Endothelial cell of umbilical vein (primary cell): ENCODE data around the gene LCMT2. TPM values are rescaled to one million over a fixed set of nuclear protein-coding genes. Genes with fewer than 3 reads are reported as not detected.

Experiments used
- BruUV-seq: library from RNA; stranded (reverse); fragments of 400-500 nt; replicated peaks from 2 replicates; lab custom pipeline; 2021; lab: Mats Ljungman, UMichigan
- CTCF ChIA-PET: fragments of 300-600, 350-600 bp; sonication (Branson Sonifier 250); formaldehyde crosslinking; loops from one replicate; lab custom pipeline; 2021; ENCODE audit warnings: antibody characterized with exemption, inconsistent platforms; lab: Charles Lee
- POLR2A ChIA-PET: fragments of 300-600, 350-600 bp; sonication (Branson Sonifier 250); formaldehyde crosslinking; loops from one replicate; lab custom pipeline; 2021; ENCODE audit warnings: antibody characterized with exemption, inconsistent platforms; lab: Charles Lee
- DNase-seq: peaks from one replicate; pipeline ENCODE4 v3.0.0-alpha.2; 2011; ENCODE audit warnings: low read depth, low spot score
- FAIRE-seq: peaks from 2 replicates; lab custom pipeline; 2011; peaks lifted over from hg19 to GRCh38; lab: Jason Lieb, UNC
- H2AFZ ChIP-seq: 2 replicates; pipeline ENCODE4 v1.6.0; 2012; ENCODE audit warnings: low read depth, low read length, control low read depth, inconsistent platforms
- H3K27ac ChIP-seq: 2 replicates; pipeline ENCODE4 v1.5.1; 2011; ENCODE audit warnings: low read depth, mild to moderate bottlenecking, control low read depth, low read length, moderate library complexity; ENCODE audit not compliant: insufficient read depth
- H3K27me3 ChIP-seq, 2 experiments: 2 replicates each; pipeline versions ENCODE4 v1.6.0 to v1.6.1; 2011; ENCODE audit warnings: low read length in 2 of 2, mixed read lengths in 1 of 2; ENCODE audit not compliant: control insufficient read depth in 2 of 2, insufficient read depth in 2 of 2
- H3K36me3 ChIP-seq, 2 experiments: 2 replicates in 1 of 2; 3 replicates in 1 of 2; pipeline ENCODE4 v1.5.1; 2011; ENCODE audit warnings: low read length in 2 of 2, mild to moderate bottlenecking in 1 of 2, moderate library complexity in 1 of 2; ENCODE audit not compliant: control insufficient read depth in 2 of 2, insufficient read depth in 2 of 2; ENCODE audit errors: extremely low read depth in 1 of 2
- H3K4me1 ChIP-seq: 3 replicates; pipeline ENCODE4 v1.5.1; 2011; ENCODE audit warnings: mild to moderate bottlenecking, low read length; ENCODE audit not compliant: control insufficient read depth, insufficient read depth; ENCODE audit errors: extremely low read depth
- H3K4me2 ChIP-seq: 2 replicates; pipeline ENCODE4 v1.6.1; 2011; ENCODE audit warnings: low read length, control low read depth, mixed read lengths; ENCODE audit not compliant: insufficient read depth
- H3K4me3 ChIP-seq, 3 experiments: fragments of 200-600 bp in 1 of 3; sonication (generic), shearing (Covaris generic) in 1 of 3; replicated peaks in 1 of 3; 2 replicates each; pipeline ENCODE4 v1.5.1; 2011 to 2016; ENCODE audit warnings: control low read depth in 3 of 3, low read length in 3 of 3, mild to moderate bottlenecking in 2 of 3, inconsistent platforms in 1 of 3, low read depth in 1 of 3, moderate library complexity in 1 of 3; ENCODE audit not compliant: insufficient read depth in 1 of 3
- H3K79me2 ChIP-seq: 2 replicates; pipeline ENCODE4 v1.6.0; 2012; ENCODE audit warnings: low read length, inconsistent platforms; ENCODE audit not compliant: control insufficient read depth, insufficient read depth
- H3K9ac ChIP-seq: replicated peaks from 2 replicates; pipeline ENCODE3; 2011; ENCODE audit warnings: low read length, control low read depth; ENCODE audit not compliant: insufficient read depth; ENCODE audit errors: extremely low read depth
- H3K9me1 ChIP-seq: replicated peaks from 3 replicates; pipeline ENCODE4 v1.6.0; 2011; ENCODE audit warnings: mild to moderate bottlenecking, low read length; ENCODE audit not compliant: control insufficient read depth, insufficient read depth; ENCODE audit errors: extremely low read depth
- H3K9me3 ChIP-seq: replicated peaks from 2 replicates; pipeline ENCODE4 v1.5.1; 2012; ENCODE audit warnings: low read length, inconsistent platforms; ENCODE audit not compliant: control insufficient read depth, insufficient read depth
- H4K20me1 ChIP-seq: replicated peaks from 2 replicates; pipeline ENCODE3; 2011; ENCODE audit warnings: mild to moderate bottlenecking, low read length; ENCODE audit not compliant: control insufficient read depth, insufficient read depth; ENCODE audit errors: extremely low read depth
- EZH2 ChIP-seq: IDR thresholded peaks from 2 replicates; pipeline ENCODE4 v1.6.1; 2012; ENCODE audit warnings: borderline replicate concordance, low read depth, mild to moderate bottlenecking, moderate library complexity, low read length, inconsistent platforms; ENCODE audit not compliant: severe bottlenecking
- GATA2 ChIP-seq: IDR thresholded peaks from 2 replicates; pipeline ENCODE4 v1.7.0; 2011; ENCODE audit warnings: low read depth, mild to moderate bottlenecking, moderate library complexity, mixed read lengths, low read length; ENCODE audit not compliant: insufficient read length, insufficient read depth
- JUN ChIP-seq: IDR thresholded peaks from 2 replicates; pipeline ENCODE4 v1.6.1; 2011; ENCODE audit warnings: borderline replicate concordance, low read depth; ENCODE audit not compliant: insufficient read length, insufficient read depth
- MYC ChIP-seq: IDR thresholded peaks from one replicate; pipeline ENCODE4 v1.6.1; 2011; ENCODE audit warnings: mild to moderate bottlenecking, low read depth, low read length
- POLR2A ChIP-seq: IDR thresholded peaks from 2 replicates; pipeline ENCODE4 v1.6.1; 2012; ENCODE audit warnings: low read depth, mild to moderate bottlenecking, control low read depth, low read length
- dilution Hi-C: fragments of 300-500 bp; cut with MboI; formaldehyde crosslinking; loops from one replicate; pipeline ENCODE4 v1.15.0; 2019; ENCODE audit warnings: low sequenced_read_pairs; ENCODE audit not compliant: extremely low pct_ligation_motif_present
- intact Hi-C: fragments of 100-400 bp; cut with micrococcal nuclease; formaldehyde crosslinking; loops from one replicate; pipeline ENCODE4 v1.10.0; 2022
- polyA plus RNA-seq, 4 experiments: library from polyadenylated mRNA; depleted of rRNA in 3 of 4; stranded (reverse) in 3 of 4; unstranded in 1 of 4; fragments of >200 nt; gene quantifications; 2 replicates each; pipeline versions ENCODE4 v1.2.1 to v1.2.3, GENCODE V29; 2011 to 2012; ENCODE audit warnings: missing spikeins in 1 of 4
- total RNA-seq: library from RNA; stranded (reverse); gene quantifications from 2 replicates; pipeline ENCODE4 v1.2.3, GENCODE V29; 2021

Gene LCMT2
- total and polyA plus RNA-seq, 2 donors (not counting 3 experiments of a cell fraction or from before 2014, with no cell fraction given): 4.1 to 6.1 TPM

DNA sequence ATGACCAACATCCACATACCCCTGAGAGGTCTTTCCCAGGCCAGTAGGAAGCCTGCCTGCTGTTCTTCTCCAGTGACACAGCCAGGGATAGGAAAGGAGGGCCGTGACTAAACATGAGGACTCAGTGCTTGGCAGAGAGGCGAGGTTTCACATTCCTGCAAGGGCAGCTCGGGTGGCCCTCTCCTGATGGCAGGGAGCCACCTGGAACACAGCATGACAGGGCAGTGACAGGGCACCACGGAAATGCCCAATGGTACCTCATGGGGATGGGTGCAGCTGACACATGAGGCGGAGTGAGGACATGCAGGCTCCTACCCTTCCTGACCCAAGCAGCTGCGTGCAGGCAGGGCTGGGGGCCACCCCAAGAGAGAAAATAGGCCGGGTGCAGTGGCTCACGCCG, 56.2 kb downstream of the LCMT2 start:
- DNase-seq (no peak), FAIRE-seq (no peak)
- no peaks in the 10 kb centered on the region for H3K9me3 ChIP-seq
- TF ChIP-seq JUN (no peak), GATA2 (no peak), EZH2 (no peak), MYC (no peak), POLR2A (no peak)
- H3K9me1 ChIP-seq: no peaks in the 10 kb centered on the region
- ChIA-PET POLR2A (no interaction called here), CTCF (interaction anchor here (1.3 to 3.2 kb wide), 3 partner anchors 11 to 13 kb away, joined by 3 to 25 read pairs (median 4); no protein-coding TSS in a partner anchor)
- BruUV-seq: no TSS peak
- H3K27ac ChIP-seq: no peak overlapping the region
- H4K20me1 ChIP-seq: no peaks in the 10 kb centered on the region
- H3K36me3 ChIP-seq: no peaks in the 10 kb centered on the region
- H3K79me2 ChIP-seq: no peaks in the 10 kb centered on the region
- peaks cover 0 to 6% of the 10 kb centered on the region in 2 experiments for H3K27me3 ChIP-seq
- no peaks in the 10 kb centered on the region for H3K4me1 ChIP-seq
- no peak overlapping the region for H3K4me3 ChIP-seq
- H3K4me2 ChIP-seq: no peak overlapping the region
- intact Hi-C loops (no loop called here), dilution Hi-C loops (no loop called here)
- H3K9ac ChIP-seq: no peak overlapping the region
- H2AFZ ChIP-seq: no peak overlapping the region

Other genes starting within 250 kb of the LCMT2 start
- 26.9 and 28.8 TPM in 2 replicates for gene UBR1, start 224.5 kb downstream of the LCMT2 start, total RNA-seq
- gene UBR1, start 224.5 kb downstream of the LCMT2 start, polyA plus RNA-seq: 3.9 and 5.3 TPM in 2 replicates
- gene TMEM62, start 197.0 kb downstream of the LCMT2 start, total RNA-seq: 17.6 and 22.2 TPM in 2 replicates
- 9.1 and 10.4 TPM in 2 replicates for gene TMEM62, start 197.0 kb downstream of the LCMT2 start, polyA plus RNA-seq
- 39.9 and 41.4 TPM in 2 replicates for gene CCNDBP1, start 145.2 kb downstream of the LCMT2 start, total RNA-seq
- 54.9 and 74.4 TPM in 2 replicates for gene CCNDBP1, start 145.2 kb downstream of the LCMT2 start, polyA plus RNA-seq
- not detected in 2 replicates for gene EPB42, start 109.6 kb downstream of the LCMT2 start, total RNA-seq
- not detected in 2 replicates for gene EPB42, start 109.6 kb downstream of the LCMT2 start, polyA plus RNA-seq
- not detected in 2 replicates for gene TGM5, start 63.6 kb downstream of the LCMT2 start, total RNA-seq
- gene TGM5, start 63.6 kb downstream of the LCMT2 start, polyA plus RNA-seq: not detected in 2 replicates
- gene TGM7, start 28.3 kb downstream of the LCMT2 start, total RNA-seq: not detected in 2 replicates
- gene TGM7, start 28.3 kb downstream of the LCMT2 start, polyA plus RNA-seq: not detected in 2 replicates
- 15.7 and 16.6 TPM in 2 replicates for gene ZSCAN29, start 40.5 kb upstream of the LCMT2 start, total RNA-seq
- gene ZSCAN29, start 40.5 kb upstream of the LCMT2 start, polyA plus RNA-seq: 2.9 and 3.7 TPM in 2 replicates
- gene TUBGCP4, start 40.5 kb upstream of the LCMT2 start, total RNA-seq: 19.4 and 19.8 TPM in 2 replicates
- gene TUBGCP4, start 40.5 kb upstream of the LCMT2 start, polyA plus RNA-seq: 5.1 and 6.5 TPM in 2 replicates
- 59.5 and 60.2 TPM in 2 replicates for gene TP53BP1, start 162.6 kb upstream of the LCMT2 start, total RNA-seq
- gene TP53BP1, start 162.6 kb upstream of the LCMT2 start, polyA plus RNA-seq: 27.2 and 28.1 TPM in 2 replicates
- 2.1 and 4.8 TPM in 2 replicates for gene MAP1A, start 187.0 kb upstream of the LCMT2 start, total RNA-seq
- gene MAP1A, start 187.0 kb upstream of the LCMT2 start, polyA plus RNA-seq: 0.68 and 0.78 TPM in 2 replicates